ENCODE data around the gene TSPAN4.
A peak's percentile ranks its signal among the peaks of the same experiment; 100 is the strongest.

- TF ChIP-seq CTCF (CRISPR knock-in tag; IDR thresholded peaks at IDR 0.05) (peak; percentile 87), ZNF678 (CRISPR knock-in tag; IDR thresholded peaks at IDR 0.05) (no peak), PLRG1 (conservative IDR thresholded peaks at IDR 0.05) (no peak), ZKSCAN1 (IDR thresholded peaks at IDR 0.05; ENCODE audit: low read length) (no peak), SMAD3 (CRISPR knock-in tag; IDR thresholded peaks at IDR 0.05) (no peak), HOXA7 (CRISPR knock-in tag; IDR thresholded peaks at IDR 0.05) (no peak), GABPB1 (CRISPR knock-in tag; IDR thresholded peaks at IDR 0.05) (peak; percentile 24; the same call in 1 of the 2 replicates), CEBPG (CRISPR knock-in tag; IDR thresholded peaks at IDR 0.05) (no peak), AGO1 (IDR thresholded peaks at IDR 0.05; ENCODE audit: low read depth, low read length, poor library complexity, severe bottlenecking) (no peak), ZSCAN5A (CRISPR knock-in tag; IDR thresholded peaks at IDR 0.05; ENCODE audit: borderline replicate concordance) (no peak), MAZ (IDR thresholded peaks at IDR 0.05; ENCODE audit: borderline replicate concordance, low read depth, low read length) (no peak), MAZ (CRISPR knock-in tag; IDR thresholded peaks at IDR 0.05; ENCODE audit: low read depth) (no peak), ATF3 (CRISPR knock-in tag; IDR thresholded peaks at IDR 0.05) (no peak), ZNF180 (CRISPR knock-in tag; IDR thresholded peaks at IDR 0.05; ENCODE audit: borderline replicate concordance, low read depth) (no peak), USF2 (IDR thresholded peaks at IDR 0.05; ENCODE audit: low read depth, low read length) (no peak), USF2 (CRISPR knock-in tag; IDR thresholded peaks at IDR 0.05; ENCODE audit: borderline replicate concordance) (no peak)
Observed at GRCh38 chr11:848380-848931, 5.8 kb downstream of the TSPAN4 start.
